Activated gamma-delta T cell treated with Interleukin-2 at 50 U/mL for 16 hours (primary cell): ENCODE results near the gene ZNF831.

Experiments
- DNase-seq: peaks from one replicate; pipeline ENCODE4 v3.0.0-alpha.2; 2020

ZNF831 gene

GRCh38 chr20:59217794-59218280 is 54.2 kb downstream of the ZNF831 start:
- no peak for DNase-seq

GRCh38 chr20:59219211-59219610 is 55.6 kb downstream of the ZNF831 start:
- DNase-seq: no peak

GRCh38 chr20:59220161-59220560 is 56.5 kb downstream of the ZNF831 start:
- no peak for DNase-seq

- no peak for DNase-seq
Measured at GRCh38 chr20:59221049-59221706, 57.6 kb downstream of the ZNF831 start.

GRCh38 chr20:59221707-59222252 is 58.2 kb downstream of the ZNF831 start:
- DNase-seq: no peak

GRCh38 chr20:59222253-59223181 is 58.9 kb downstream of the ZNF831 start:
- peak; percentile 79 for DNase-seq

GRCh38 chr20:59223182-59223601 is 59.6 kb downstream of the ZNF831 start:
- no peak for DNase-seq

GRCh38 chr20:59223750-59224149 is 60.1 kb downstream of the ZNF831 start:
- no peak for DNase-seq

- DNase-seq: no peak
Measured at GRCh38 chr20:59224236-59224635, 60.6 kb downstream of the ZNF831 start.

GRCh38 chr20:59230385-59230784 is 66.8 kb downstream of the ZNF831 start:
- no peak for DNase-seq

GRCh38 chr20:59231124-59231804 is 67.6 kb downstream of the ZNF831 start:
- DNase-seq: no peak

GRCh38 chr20:59232618-59233017 is 69.0 kb downstream of the ZNF831 start:
- no peak for DNase-seq

- no peak for DNase-seq
Measured at GRCh38 chr20:59235226-59235625, 71.6 kb downstream of the ZNF831 start.

- no peak for DNase-seq
Measured at GRCh38 chr20:59240006-59240405, 76.4 kb downstream of the ZNF831 start.

GRCh38 chr20:59242714-59243626 is 79.3 kb downstream of the ZNF831 start:
- DNase-seq: peak; percentile 33

GRCh38 chr20:59246691-59247400 is 83.2 kb downstream of the ZNF831 start:
- no peak for DNase-seq

GRCh38 chr20:59247731-59248684 is 84.4 kb downstream of the ZNF831 start:
- DNase-seq: no peak

- no peak for DNase-seq
Measured at GRCh38 chr20:59250293-59250692, 86.7 kb downstream of the ZNF831 start.

- no peak for DNase-seq
Measured at GRCh38 chr20:59253325-59253724, 89.7 kb downstream of the ZNF831 start.

- peak; percentile 20 for DNase-seq
Measured at GRCh38 chr20:59253779-59254319, 90.2 kb downstream of the ZNF831 start.
